Ascending aorta (tissue), 2 donors: ENCODE results near the gene COL12A1. TPM values are rescaled to one million over a fixed set of nuclear protein-coding genes. Genes with fewer than 3 reads are reported as not detected.

Experiments used
- DNase-seq, 2 donors: peaks; one replicate each; pipeline ENCODE4 v3.0.0-alpha.2; 2019; ENCODE audit warnings: low spot score in 2 of 2
- H3K27ac ChIP-seq, 2 donors: fragments of 200-600 bp; sonication (generic); one replicate each; pipeline ENCODE4 v1.5.1; 2016 to 2017; ENCODE audit warnings: mild to moderate bottlenecking in 1 of 2
- H3K27me3 ChIP-seq: fragments of 200-600 bp; sonication (generic); one replicate; pipeline ENCODE4 v1.5.1; 2017
- H3K36me3 ChIP-seq, 2 donors: fragments of 200-600 bp; sonication (generic); one replicate each; pipeline ENCODE4 v1.5.1; 2016
- H3K4me1 ChIP-seq, 2 donors: fragments of 200-600 bp; sonication (generic); one replicate each; pipeline ENCODE4 v1.5.1; 2016 to 2017; ENCODE audit warnings: mild to moderate bottlenecking in 1 of 2
- H3K4me3 ChIP-seq, 2 donors: fragments of 200-600 bp; sonication (generic); one replicate each; pipeline ENCODE4 v1.5.1; 2016 to 2017; ENCODE audit warnings: mild to moderate bottlenecking in 1 of 2
- H3K9me3 ChIP-seq, 2 donors: fragments of 200-600 bp; sonication (generic); one replicate each; pipeline ENCODE4 v1.5.1; 2016
- CTCF ChIP-seq, 3 experiments: fragments of 200-600 bp in 2 of 3; fragments of 450-650 bp in 1 of 3; sonication (generic) in 2 of 3; IDR thresholded peaks; one replicate each; pipeline ENCODE4 v1.5.1; 2016 to 2019; ENCODE audit warnings: antibody characterized with exemption in 3 of 3, mild to moderate bottlenecking in 1 of 3, moderate library complexity in 1 of 3
- intact Hi-C: fragments of 100-400 bp; cut with DNase I; formaldehyde crosslinking; loops from one replicate; pipeline ENCODE4 v1.15.1; 2023
- total RNA-seq: library from RNA; depleted of rRNA; stranded (reverse); fragments of >200 nt; gene quantifications from one replicate; pipeline ENCODE4 v1.1.0, GENCODE V29; 2016

Gene COL12A1
- total RNA-seq, 1 donor from 2014 or later: 140 TPM

- Histone ChIP-seq H3K27ac (no peak overlapping the region), H3K4me1 (no peaks in the 10 kb centered on the region), H3K27me3 (no peaks in the 10 kb centered on the region), H3K4me3 (no peak overlapping the region), H3K9me3 (no peaks in the 10 kb centered on the region), H3K36me3 (peaks cover 0 to 62% of the 10 kb centered on the region in 2 donors)
- DNase-seq: no peak
- no peak for TF ChIP-seq CTCF (IDR thresholded peaks at IDR 0.05)
- intact Hi-C loops: no loop called here
Measured at GRCh38 chr6:75142721-75143120, 63.1 kb downstream of the COL12A1 start.

GRCh38 chr6:75135876-75136275 is 70.0 kb downstream of the COL12A1 start:
- Histone ChIP-seq H3K27ac (no peak overlapping the region), H3K9me3 (no peaks in the 10 kb centered on the region), H3K4me1 (no peaks in the 10 kb centered on the region), H3K36me3 (peaks cover 3 to 61% of the 10 kb centered on the region in 2 donors), H3K4me3 (no peak overlapping the region), H3K27me3 (no peaks in the 10 kb centered on the region)
- intact Hi-C loops: no loop called here
- no peak for TF ChIP-seq CTCF (IDR thresholded peaks at IDR 0.05)
- DNase-seq: no peak

- TF ChIP-seq CTCF (IDR thresholded peaks at IDR 0.05): no peak
- H3K27me3 ChIP-seq: no peaks in the 10 kb centered on the region
- H3K4me3 ChIP-seq: no peak overlapping the region
- no peaks in the 10 kb centered on the region for H3K4me1 ChIP-seq
- peaks cover 3 to 62% of the 10 kb centered on the region in 2 donors for H3K36me3 ChIP-seq
- DNase-seq: no peak
- no peaks in the 10 kb centered on the region for H3K9me3 ChIP-seq
- intact Hi-C loops: no loop called here
- no peak overlapping the region for H3K27ac ChIP-seq
Measured at GRCh38 chr6:75135450-75135849, 70.4 kb downstream of the COL12A1 start.

- Histone ChIP-seq H3K4me3 (no peak overlapping the region), H3K27ac (no peak overlapping the region), H3K9me3 (no peaks in the 10 kb centered on the region), H3K36me3 (peaks cover 3 to 65% of the 10 kb centered on the region in 2 donors), H3K4me1 (no peaks in the 10 kb centered on the region), H3K27me3 (no peaks in the 10 kb centered on the region)
- no peak for TF ChIP-seq CTCF (IDR thresholded peaks at IDR 0.05)
- no peak for DNase-seq
- intact Hi-C loops: no loop called here
Measured at GRCh38 chr6:75130784-75131183, 75.1 kb downstream of the COL12A1 start.

GRCh38 chr6:75128878-75129570 is 76.8 kb downstream of the COL12A1 start:
- H3K4me3 ChIP-seq: no peak overlapping the region
- H3K27ac ChIP-seq: no peak overlapping the region
- peaks cover 3 to 64% of the 10 kb centered on the region in 2 donors for H3K36me3 ChIP-seq
- TF ChIP-seq CTCF (IDR thresholded peaks at IDR 0.05): no peak
- H3K4me1 ChIP-seq: no peaks in the 10 kb centered on the region
- no peak for DNase-seq
- H3K27me3 ChIP-seq: no peaks in the 10 kb centered on the region
- intact Hi-C loops: no loop called here
- no peaks in the 10 kb centered on the region for H3K9me3 ChIP-seq
